ENCODE data around the gene MLLT10. TPM values are rescaled to one million over a fixed set of nuclear protein-coding genes. Genes with fewer than 3 reads are reported as not detected.

Gene MLLT10
- total RNA-seq, 2 experiments from 2014 or later: 38.4 to 40.1 TPM

DNA sequence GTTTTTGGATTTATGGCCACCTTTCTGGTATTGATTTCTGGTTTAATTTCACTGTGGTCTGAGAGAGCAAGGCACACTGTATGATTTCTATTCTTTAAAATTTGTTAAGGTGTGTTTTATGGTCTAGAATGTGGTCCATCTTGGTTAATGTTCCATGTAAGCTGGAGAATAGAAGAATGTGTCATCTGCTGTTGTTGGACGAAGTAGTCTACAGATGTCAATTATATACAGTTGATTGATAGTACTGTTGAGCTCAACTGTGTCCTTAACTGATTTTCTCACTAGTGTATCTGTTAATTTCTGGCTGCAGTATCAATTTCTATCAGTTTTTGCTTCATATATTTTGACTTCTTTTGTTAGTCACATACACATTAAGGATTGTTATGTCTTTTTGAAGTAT is 127.1 kb downstream of the MLLT10 start:
- ChIA-PET POLR2A (interaction anchor here (0.7 kb wide), 1 partner anchor 148 kb away, joined by 17 read pairs; no protein-coding TSS in a partner anchor), CTCF (no interaction called here)

DNA sequence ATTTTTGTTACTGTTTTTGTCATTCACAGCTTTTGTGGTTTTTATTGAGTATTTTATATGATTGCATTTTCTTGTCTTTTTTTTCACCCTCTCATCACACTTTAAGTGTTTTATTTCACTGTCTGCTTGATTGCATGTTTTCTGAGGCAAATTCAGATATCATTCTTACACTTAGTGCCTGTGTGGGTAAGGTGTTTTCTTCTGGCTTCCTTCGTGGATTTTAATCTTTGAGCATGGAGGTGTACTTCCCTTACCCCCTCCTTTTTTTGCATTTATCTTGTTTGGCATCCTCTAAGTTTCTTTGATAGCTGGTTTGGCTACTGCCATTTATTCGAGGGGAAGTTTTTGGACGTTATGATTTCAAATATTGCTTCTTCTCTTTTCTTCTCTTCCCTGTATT is 127.9 kb downstream of the MLLT10 start:
- POLR2A ChIA-PET: interaction anchor here (0.6 kb wide), 1 partner anchor 10 kb away, joined by 4 read pairs; no protein-coding TSS in a partner anchor
- CTCF ChIA-PET: no interaction called here

DNA sequence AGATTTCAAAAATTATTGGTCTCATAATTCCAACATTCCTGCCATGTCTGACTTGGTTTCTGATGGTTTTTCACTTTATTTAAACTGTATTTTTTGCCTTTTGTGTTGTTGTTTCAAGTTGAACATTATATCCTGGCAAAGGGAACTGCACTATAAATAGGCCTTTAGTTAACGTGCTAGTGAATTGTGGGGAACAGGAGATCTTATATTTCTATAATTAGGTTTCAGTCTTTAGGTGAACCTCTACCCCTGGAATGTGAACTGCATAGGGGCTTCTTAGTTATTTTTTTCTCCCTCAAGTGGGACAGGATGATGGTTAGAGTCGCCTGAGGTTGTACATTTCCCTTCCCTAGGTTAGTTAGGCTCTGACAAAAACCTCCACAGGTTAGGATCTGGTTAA is 128.6 kb downstream of the MLLT10 start:
- CTCF ChIA-PET: no interaction called here
- POLR2A ChIA-PET: interaction anchor here (0.6 kb wide), 1 partner anchor 11 kb away, joined by 4 read pairs; no protein-coding TSS in a partner anchor

DNA sequence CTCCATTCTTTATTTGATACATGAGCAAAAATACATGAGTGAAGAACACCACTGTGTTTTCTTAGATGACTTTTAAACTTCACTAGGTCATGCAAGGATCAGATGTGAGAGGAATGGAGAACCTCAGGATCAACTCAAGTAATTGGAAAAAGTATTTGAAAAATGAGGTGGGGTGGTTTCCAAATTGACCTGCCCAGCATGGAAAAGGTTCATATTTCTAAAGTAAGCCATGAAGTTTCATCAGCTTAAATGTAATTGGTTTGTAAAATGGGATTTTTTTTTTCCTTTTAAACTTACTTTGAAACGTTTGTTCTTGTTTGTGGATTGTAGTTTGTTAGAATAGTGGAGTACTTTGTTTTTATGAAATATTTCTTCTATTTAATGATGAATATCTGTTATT is 134.8 kb downstream of the MLLT10 start:
- CTCF ChIA-PET: no interaction called here
- POLR2A ChIA-PET: no interaction called here

DNA sequence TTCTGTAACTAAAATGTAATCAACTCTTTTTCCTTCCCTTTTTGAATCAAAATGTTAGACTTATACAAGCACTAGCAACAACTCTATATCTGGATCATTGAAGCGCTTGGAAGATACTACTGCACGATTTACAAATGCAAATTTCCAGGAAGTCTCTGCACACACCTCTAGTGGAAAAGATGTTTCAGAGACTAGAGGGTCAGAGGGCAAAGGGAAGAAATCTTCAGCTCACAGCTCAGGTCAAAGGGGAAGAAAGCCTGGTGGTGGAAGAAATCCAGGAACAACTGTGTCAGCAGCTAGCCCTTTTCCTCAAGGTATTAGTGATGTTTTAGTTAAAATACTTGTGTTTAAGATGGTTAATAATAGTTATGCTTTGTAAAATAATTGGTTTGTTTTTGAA is 136.4 kb downstream of the MLLT10 start:
- ChIA-PET CTCF (no interaction called here), POLR2A (no interaction called here)

DNA sequence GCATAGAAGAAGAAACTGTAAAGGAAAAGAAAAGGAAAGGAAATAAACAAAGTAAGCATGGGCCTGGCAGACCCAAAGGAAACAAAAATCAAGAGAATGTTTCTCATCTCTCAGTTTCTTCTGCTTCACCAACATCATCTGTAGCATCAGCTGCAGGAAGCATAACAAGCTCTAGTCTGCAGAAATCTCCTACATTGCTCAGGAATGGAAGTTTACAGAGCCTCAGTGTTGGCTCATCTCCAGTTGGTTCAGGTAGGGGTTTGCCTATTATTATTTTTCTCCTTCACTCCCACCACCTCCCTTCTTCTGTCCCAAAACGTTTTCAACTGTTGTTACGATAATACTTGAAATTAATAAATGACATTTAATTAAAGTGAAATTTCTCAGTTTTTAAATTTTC is 139.6 kb downstream of the MLLT10 start:
- CTCF ChIA-PET: interaction anchor here (0.7 kb wide), 1 partner anchor 359 kb away, joined by 3 read pairs; no protein-coding TSS in a partner anchor
- POLR2A ChIA-PET: no interaction called here

DNA sequence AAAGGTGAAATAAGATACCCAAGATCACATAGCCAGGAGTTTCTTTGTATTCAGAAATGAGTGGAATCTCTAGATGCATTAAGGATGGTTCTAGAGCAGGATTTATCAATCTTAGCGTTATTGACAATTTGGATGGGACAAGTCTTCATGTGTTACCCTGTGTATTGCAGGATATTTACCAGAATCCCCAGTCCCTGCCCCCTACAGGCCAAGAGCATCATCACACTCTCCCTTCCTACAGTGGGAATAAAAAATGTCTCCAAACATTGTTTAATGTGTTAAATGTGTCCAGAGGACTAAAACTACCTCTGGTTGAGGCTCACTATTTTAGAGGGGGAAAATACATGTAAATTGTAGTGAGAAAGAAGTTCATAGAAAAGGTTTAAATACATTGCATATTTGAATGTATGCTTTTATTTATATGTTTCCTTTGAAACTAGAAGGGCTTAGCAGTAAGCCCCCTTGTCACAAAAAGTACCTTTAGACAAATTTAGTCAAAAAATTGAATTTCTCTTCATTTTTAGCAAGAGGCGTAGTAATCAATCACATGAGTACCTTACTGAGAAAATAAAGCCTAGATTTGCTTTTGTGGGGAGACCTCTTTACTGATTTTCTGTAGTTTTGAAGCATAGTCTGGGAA is 141.2 kb downstream of the MLLT10 start:
- POLR2A ChIA-PET: no interaction called here
- CTCF ChIA-PET: no interaction called here

DNA sequence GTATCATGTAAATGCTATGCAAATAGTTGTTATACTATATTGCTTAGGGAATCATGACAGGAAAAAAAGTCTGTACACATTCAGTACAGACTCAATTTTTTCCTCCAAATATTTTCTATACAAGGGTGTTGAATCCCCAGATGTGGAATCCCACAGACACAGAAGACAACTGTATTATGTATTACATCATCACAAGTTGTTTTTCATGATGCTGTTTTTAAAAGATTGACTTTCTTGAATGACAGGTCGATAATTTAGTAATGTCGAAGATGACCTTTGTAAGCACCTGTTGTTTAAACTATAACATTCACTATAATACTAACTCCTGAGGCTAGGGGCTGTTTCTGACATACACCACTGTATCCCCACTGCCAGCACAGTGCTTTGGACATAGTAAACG is 143.5 kb downstream of the MLLT10 start:
- CTCF ChIA-PET: interaction anchor here (0.6 kb wide), 1 partner anchor 320 kb away, joined by 3 read pairs; no protein-coding TSS in a partner anchor
- POLR2A ChIA-PET: no interaction called here

DNA sequence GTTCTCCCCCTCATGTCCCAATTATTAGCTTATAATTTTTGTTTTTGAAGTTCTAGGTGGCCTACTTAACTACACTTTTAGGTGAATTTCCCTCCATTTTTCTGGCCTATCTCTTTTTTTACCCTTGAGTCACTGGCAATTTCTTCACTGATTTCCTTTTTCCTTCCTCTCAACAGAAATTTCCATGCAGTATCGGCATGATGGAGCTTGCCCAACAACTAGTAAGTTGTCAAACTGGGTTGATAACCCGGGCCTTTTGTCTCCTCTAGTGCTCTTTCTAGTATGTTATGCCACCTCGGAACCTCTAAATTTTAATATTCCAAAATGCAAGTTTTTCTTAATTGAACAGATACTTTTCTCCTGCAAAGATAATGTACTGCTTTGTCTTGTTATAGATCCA is 147.1 kb downstream of the MLLT10 start:
- POLR2A ChIA-PET: no interaction called here
- CTCF ChIA-PET: no interaction called here

DNA sequence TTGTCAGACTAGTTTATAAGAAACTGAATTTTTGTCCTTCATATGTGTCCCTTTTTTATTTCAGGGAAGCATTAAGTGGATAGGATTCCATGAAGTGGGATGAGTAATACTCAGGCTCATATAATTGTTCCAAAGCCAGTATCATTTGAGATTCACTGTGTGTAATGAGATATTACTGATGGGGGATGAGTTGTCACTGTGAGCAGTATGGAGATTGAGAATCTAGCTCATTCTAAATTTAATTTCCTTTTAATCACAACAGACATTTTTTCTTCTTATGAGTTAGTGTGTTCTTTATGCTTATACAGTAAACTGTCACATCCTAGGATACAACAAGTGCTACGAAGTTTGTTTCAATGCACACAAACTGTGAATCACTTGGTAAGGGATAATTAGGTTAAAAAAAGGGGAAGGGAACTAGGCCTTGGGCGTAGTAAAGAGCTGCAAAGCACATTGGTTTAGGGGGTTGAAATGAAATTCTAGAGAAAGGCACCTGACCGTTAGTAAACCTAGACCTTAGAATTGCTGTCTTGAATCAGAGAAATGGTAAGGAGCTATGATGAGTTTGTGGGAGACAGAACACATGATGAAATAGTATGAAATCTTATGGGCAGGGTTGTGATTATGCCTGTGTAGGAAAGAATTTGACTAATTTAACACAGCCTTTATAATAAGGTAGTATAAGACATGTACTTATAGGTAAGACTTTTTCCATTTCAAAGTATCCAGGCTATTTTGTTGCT is 153.4 kb downstream of the MLLT10 start:
- POLR2A ChIA-PET: no interaction called here
- CTCF ChIA-PET: no interaction called here

DNA sequence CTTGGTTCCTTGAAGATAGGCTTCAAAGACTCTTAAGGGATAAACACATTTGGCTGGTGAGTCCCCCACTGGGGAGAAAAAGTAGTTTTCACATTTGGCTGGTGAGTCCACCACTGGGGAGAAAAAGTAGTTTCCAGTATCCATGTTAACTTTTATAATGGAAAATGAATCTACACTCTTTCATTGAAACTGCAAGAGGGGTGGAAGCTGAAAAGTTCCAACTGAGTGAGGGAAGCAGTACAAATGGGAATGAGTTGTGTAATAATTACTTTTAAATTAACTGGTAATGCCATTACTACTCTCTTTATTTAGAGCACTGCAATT is 153.9 kb downstream of the MLLT10 start:
- ChIA-PET CTCF (interaction anchor here (1.3 kb wide), 1 partner anchor 10 kb away, joined by 3 read pairs; no protein-coding TSS in a partner anchor), POLR2A (no interaction called here)

DNA sequence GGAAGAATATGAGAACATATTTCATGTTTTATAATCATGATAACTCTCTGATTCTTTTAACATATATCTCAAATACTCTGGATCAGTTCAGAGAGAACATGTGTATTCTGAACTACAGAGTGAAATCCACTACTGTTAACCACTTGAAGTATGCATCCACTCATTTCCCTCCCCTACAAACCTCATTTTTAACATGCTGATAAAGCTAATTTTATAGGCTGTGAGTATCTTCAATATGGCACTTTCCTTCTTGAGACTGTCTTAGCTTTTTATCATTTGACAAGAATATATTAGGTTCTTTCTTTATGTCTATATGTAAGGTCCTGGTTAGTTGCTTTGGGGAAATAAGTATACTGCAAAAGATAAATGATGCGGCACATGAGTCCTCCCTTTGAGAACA is 154.8 kb downstream of the MLLT10 start:
- ChIA-PET CTCF (interaction anchor here (1.3 kb wide), 1 partner anchor 11 kb away, joined by 3 read pairs; no protein-coding TSS in a partner anchor), POLR2A (no interaction called here)

DNA sequence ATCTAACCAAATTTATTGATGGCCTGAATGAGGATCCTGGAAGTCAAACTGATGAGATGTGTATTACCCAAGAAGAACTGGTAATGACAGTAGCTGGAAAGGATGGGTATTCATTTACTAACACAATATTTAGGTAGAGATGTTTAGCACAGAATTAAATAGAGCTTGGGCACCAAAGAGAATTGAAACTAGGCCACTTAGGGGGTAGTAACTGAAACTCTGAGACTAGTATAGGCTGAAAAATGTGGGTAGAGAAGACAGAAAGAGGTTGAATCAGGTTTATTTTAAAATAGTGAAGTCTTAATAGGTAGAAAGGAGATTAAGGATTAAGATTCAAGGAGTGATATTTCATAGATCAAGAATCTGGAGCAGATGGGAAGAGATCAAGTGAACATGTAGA is 155.8 kb downstream of the MLLT10 start:
- POLR2A ChIA-PET: no interaction called here
- CTCF ChIA-PET: no interaction called here

DNA sequence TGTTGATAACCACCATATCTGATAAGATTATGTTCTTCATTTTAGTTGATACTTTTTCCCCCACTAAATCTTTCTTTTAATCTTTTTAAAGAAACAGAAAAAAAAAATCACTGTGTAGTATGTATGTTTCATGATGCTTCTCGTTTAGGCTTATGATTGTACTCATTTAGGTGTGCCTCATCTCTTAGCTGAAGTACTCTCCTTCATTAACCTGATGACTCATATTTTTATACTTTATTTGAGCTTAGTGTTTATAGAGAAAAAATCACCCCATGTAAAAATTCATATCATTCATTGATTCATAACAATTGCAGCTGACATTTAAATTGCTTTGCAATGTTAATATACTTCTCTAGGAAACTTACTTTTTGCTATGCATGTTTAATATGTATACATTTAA is 158.9 kb downstream of the MLLT10 start:
- ChIA-PET CTCF (no interaction called here), POLR2A (no interaction called here)

DNA sequence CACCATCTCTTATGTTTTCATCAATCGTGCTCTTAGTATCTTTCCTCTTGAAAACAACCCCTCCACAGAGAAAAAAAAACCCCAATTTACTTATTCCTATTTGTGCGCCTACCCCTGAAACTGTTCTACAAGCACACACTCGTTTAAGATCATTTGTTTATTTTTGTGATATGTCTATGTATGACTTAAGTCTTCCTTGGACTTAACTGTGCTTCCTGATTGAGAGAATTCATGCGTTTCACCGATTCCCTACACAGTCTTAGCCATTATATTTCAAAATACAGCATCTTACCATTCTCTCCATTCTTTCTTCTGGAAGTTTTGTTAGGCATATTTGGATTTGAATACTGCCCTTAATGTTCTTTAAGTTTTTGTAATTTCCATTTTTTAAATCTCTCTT is 159.4 kb downstream of the MLLT10 start:
- ChIA-PET POLR2A (no interaction called here), CTCF (no interaction called here)

DNA sequence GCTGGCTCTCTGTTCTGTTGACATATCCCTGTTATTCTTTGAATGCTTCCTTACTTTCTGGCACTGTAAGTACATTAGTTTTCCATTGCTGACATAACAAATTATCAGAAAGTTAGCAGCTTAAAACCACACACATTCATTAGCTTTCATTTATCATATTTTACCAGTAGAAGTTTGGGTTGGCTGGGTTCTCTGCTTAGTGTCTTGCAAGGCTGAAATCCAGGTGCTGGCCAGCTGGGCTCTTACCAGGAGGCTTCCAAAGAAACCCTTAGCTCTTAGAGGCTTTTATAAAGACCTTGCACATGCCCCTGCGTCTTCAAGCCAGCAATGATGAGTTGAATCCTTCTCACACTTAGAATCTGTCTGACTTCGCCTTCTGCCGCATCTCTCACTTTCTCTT is 160.6 kb downstream of the MLLT10 start:
- ChIA-PET CTCF (no interaction called here), POLR2A (no interaction called here)

DNA sequence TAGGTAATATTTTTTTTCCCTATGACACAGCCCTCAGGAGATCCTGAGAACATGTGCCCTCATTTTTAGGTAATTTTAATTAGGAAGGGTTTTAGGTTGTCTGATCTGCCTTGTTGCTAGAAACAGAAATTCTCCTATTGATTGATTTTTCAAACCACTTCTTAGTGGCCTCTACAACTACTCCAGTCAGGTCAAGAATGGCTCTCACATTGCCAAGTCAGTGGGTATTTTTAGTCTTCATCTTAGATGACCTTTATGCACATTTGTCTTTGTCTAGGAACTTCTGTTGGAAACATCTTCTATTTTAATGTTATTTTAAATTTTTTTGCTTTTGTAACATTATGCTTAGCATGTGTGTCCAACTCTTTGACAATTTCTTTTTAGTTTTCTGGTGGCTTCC is 162.3 kb downstream of the MLLT10 start:
- ChIA-PET POLR2A (no interaction called here), CTCF (interaction anchor here (0.6 kb wide), 1 partner anchor 75 kb away, joined by 3 read pairs; no protein-coding TSS in a partner anchor)

DNA sequence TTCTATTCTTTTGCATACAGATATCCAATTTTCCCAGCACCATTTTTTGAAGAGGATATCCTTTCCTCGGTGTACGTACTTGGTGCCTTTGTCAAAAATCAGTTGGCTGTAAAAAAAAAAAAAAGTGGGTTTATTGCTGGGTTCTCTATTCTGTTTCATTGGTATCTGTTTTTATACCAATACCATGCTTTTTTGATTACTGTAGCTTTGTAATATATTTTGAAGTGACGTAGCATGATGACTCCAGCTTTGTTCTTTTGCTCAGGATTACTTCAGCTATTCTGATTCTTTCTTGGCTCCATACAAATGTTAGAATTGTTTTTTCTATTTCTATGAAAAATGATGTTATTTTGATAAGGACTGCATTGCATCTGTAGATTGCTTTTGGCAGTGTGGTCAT is 165.5 kb downstream of the MLLT10 start:
- CTCF ChIA-PET: interaction anchor here (0.6 kb wide), 1 partner anchor 144 kb away, joined by 4 read pairs; no protein-coding TSS in a partner anchor

DNA sequence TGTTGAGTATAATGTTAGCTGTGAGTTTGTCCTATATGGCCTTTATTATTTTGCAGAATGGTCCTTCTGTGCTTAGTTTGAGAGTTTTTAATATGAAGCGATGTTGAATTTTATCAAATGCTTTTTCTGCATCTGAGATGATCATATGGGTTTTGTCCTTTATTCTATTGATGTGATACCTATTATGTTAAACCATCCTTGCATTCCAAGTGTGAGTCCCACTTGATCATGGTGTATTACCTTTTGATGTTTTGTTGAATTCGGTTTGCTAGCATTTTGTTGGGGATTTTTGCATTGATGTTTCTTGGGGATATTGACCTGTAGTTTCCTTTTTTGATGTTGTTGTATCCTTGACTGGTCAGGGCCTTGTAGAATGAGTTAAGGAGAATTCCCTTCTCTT is 166.4 kb downstream of the MLLT10 start:
- CTCF ChIA-PET: no interaction called here

More for the DNA sequence above, 165.5 kb downstream of the MLLT10 start:
- POLR2A ChIA-PET: no interaction called here

DNA sequence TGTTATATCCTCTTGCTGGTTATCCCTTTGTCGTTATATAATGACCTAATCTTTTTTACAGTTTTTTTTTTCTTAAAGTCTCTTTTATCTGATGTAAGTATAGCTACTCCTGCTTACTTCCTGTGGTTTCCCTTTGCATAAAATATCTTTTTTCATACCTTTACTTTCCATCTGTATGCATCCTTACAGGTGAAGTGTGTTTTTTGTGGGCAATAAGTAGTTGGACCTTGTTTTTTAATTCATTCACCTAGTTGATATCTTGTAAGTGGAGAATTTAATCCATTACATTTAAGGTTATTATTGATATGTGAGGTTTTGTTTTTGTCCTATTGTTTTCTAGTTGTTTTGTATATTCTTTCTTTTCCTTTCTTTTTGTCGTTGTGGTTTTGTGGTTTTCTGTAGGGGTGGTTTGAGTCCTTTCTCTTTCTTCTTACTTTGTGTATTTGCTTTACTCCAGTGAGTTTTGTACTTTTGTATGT is 168.6 kb downstream of the MLLT10 start:
- CTCF ChIA-PET: no interaction called here

More for the DNA sequence above, 166.4 kb downstream of the MLLT10 start:
- POLR2A ChIA-PET: no interaction called here

DNA sequence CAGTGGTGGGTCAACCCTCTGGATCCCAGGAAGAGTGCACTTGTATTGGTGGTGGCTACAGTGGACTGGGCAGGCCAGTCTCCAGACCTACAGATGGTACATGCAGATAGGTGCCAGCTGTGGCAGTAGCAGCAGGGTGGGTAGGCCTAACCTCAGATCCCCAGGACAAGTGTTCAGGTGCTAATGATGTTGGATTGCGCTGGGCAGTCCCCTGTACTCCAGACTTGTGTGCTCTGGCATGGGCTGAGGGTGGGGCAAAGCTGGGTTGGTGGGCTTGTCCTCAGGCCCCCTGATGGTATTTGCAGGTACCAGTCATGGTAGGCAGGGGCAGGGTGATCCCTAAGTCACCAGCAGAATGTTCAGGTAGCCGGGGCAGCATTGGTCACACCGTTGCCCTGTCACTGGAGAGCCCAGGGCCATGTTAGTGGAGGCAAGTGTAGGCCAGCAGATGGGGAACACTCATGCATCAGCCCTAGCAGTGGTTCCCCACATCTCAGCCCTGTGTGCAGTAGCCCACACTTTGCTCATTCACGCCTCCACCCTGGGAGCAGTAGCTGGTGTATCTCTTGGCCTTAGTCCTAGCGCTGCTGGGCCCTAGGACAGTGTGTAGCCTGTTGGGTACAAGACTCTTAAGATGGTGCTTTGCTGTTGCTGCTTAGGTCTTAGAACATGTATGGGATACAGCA is 171.3 kb downstream of the MLLT10 start:
- POLR2A ChIA-PET: no interaction called here
- CTCF ChIA-PET: interaction anchor here (0.6 kb wide), 1 partner anchor 73 kb away, joined by 3 read pairs; no protein-coding TSS in a partner anchor

More for the DNA sequence above, 168.6 kb downstream of the MLLT10 start:
- POLR2A ChIA-PET: no interaction called here

Data from activated CD8-positive, alpha-beta memory T cell treated with anti-CD3 and anti-CD28 coated beads for 36 hours (primary cell).